Dendritic cell treated with granulocyte-macrophage colony-stimulating factor and Interleukin-4, amounts not matched to agents 40 ng/mL and 50 ng/mL, for 4 days (primary cell): Measurements from ENCODE around the gene SLC52A3.
"Not testable (repeated sequence)": the region's sequence is repeated elsewhere in the genome, so short reads cannot be mapped to it uniquely, and the experiment has no call there.

ENCODE experiments used
- H3K27ac Mint-ChIP-seq: one replicate; pipeline ENCODE4 v1.8.0; 2022; ENCODE audit warnings: mild to moderate bottlenecking, mixed read lengths
- H3K27me3 Mint-ChIP-seq: one replicate; pipeline ENCODE4 v1.8.0; 2022; ENCODE audit warnings: mild to moderate bottlenecking, mixed read lengths
- H3K36me3 Mint-ChIP-seq: one replicate; pipeline ENCODE4 v1.8.0; 2022; ENCODE audit warnings: low read depth, mixed read lengths
- H3K4me1 Mint-ChIP-seq: one replicate; pipeline ENCODE4 v1.8.0; 2022; ENCODE audit warnings: low read depth, mixed read lengths
- H3K4me3 Mint-ChIP-seq: one replicate; pipeline ENCODE4 v1.8.0; 2022; ENCODE audit warnings: mild to moderate bottlenecking, moderate library complexity, mixed read lengths
- H3K9me3 Mint-ChIP-seq: one replicate; pipeline ENCODE4 v1.8.0; 2022; ENCODE audit warnings: mixed read lengths
- intact Hi-C: fragments of 100-400 bp; cut with micrococcal nuclease; formaldehyde crosslinking; loops from one replicate; pipeline ENCODE4 v1.15.0; 2022

Gene SLC52A3

GRCh38 chr20:730005-730404 lies 38.3 kb downstream of the SLC52A3 start:
- Mint-ChIP-seq H3K27me3 (peaks cover 59% of the 10 kb centered on the region), H3K27ac (no peak overlapping the region), H3K36me3 (no peaks in the 10 kb centered on the region), H3K4me1 (peaks cover 6% of the 10 kb centered on the region), H3K4me3 (no peak overlapping the region), H3K9me3 (no peaks in the 10 kb centered on the region)
- intact Hi-C loops, result loop anchor here (10.0 kb wide), 1 partner anchor 375 kb away; no protein-coding TSS in a partner anchor

GRCh38 chr20:728256-728944 lies 39.9 kb downstream of the SLC52A3 start:
- H3K4me1 Mint-ChIP-seq, result peaks cover 18% of the 10 kb centered on the region
- peaks cover 69% of the 10 kb centered on the region for H3K27me3 Mint-ChIP-seq
- intact Hi-C loops, result loop anchor here (1.0 to 5.0 kb wide), 2 partner anchors 51 to 166 kb away; partner anchors contain the start of gene SCRT2
- H3K4me3 Mint-ChIP-seq, result peak overlapping the region; percentile 57
- H3K9me3 Mint-ChIP-seq, result no peaks in the 10 kb centered on the region
- H3K36me3 Mint-ChIP-seq, result peaks cover 2% of the 10 kb centered on the region
- no peak overlapping the region for H3K27ac Mint-ChIP-seq

- no peak overlapping the region for H3K4me3 Mint-ChIP-seq
Observed at GRCh38 chr20:726160-726559, 42.1 kb downstream of the SLC52A3 start.

GRCh38 chr20:725491-725890 lies 42.8 kb downstream of the SLC52A3 start:
- no peaks in the 10 kb centered on the region for H3K9me3 Mint-ChIP-seq

More at GRCh38 chr20:726160-726559, 42.1 kb downstream of the SLC52A3 start:
- intact Hi-C loops, result loop anchor here (5.0 kb wide), 1 partner anchor 49 kb away; the partner anchor contains the start of gene SCRT2
- peaks cover 70% of the 10 kb centered on the region for H3K27me3 Mint-ChIP-seq
- peaks cover 18% of the 10 kb centered on the region for H3K4me1 Mint-ChIP-seq
- peaks cover 8% of the 10 kb centered on the region for H3K36me3 Mint-ChIP-seq
- H3K9me3 Mint-ChIP-seq, result no peaks in the 10 kb centered on the region
- H3K27ac Mint-ChIP-seq, result no peak overlapping the region

GRCh38 chr20:724797-725196 lies 43.5 kb downstream of the SLC52A3 start:
- H3K9me3 Mint-ChIP-seq, H3K36me3 Mint-ChIP-seq, H3K4me3 Mint-ChIP-seq, H3K27ac Mint-ChIP-seq: not testable (repeated sequence)
- Mint-ChIP-seq H3K4me1 (peaks cover 18% of the 10 kb centered on the region), H3K27me3 (peaks cover 58% of the 10 kb centered on the region)
- intact Hi-C loops, result loop anchor here (5.0 kb wide), 1 partner anchor 47 kb away; the partner anchor contains the start of gene SCRT2

More at GRCh38 chr20:725491-725890, 42.8 kb downstream of the SLC52A3 start:
- Mint-ChIP-seq H3K4me3 (no peak overlapping the region), H3K27ac (no peak overlapping the region), H3K27me3 (peaks cover 65% of the 10 kb centered on the region), H3K36me3 (peaks cover 8% of the 10 kb centered on the region), H3K4me1 (peaks cover 18% of the 10 kb centered on the region)
- intact Hi-C loops, result loop anchor here (5.0 kb wide), 1 partner anchor 48 kb away; the partner anchor contains the start of gene SCRT2

- peaks cover 8% of the 10 kb centered on the region for H3K36me3 Mint-ChIP-seq
- intact Hi-C loops, result no loop called here
- H3K4me1 Mint-ChIP-seq, result peaks cover 16% of the 10 kb centered on the region
- H3K27ac Mint-ChIP-seq, result peak overlapping the region; percentile 16
- no peak overlapping the region for H3K4me3 Mint-ChIP-seq
- no peaks in the 10 kb centered on the region for H3K9me3 Mint-ChIP-seq
- H3K27me3 Mint-ChIP-seq, result peaks cover 49% of the 10 kb centered on the region
Observed at GRCh38 chr20:723756-724155, 44.5 kb downstream of the SLC52A3 start.

- intact Hi-C loops, result no loop called here
- peaks cover 8% of the 10 kb centered on the region for H3K36me3 Mint-ChIP-seq
- H3K4me1 Mint-ChIP-seq, result peaks cover 12% of the 10 kb centered on the region
- H3K9me3 Mint-ChIP-seq, result no peaks in the 10 kb centered on the region
- H3K27ac Mint-ChIP-seq, result peak overlapping the region; percentile 16
- H3K4me3 Mint-ChIP-seq, result no peak overlapping the region
- peaks cover 44% of the 10 kb centered on the region for H3K27me3 Mint-ChIP-seq
Observed at GRCh38 chr20:722822-723644, 45.3 kb downstream of the SLC52A3 start.

- Mint-ChIP-seq H3K4me1 (peaks cover 12% of the 10 kb centered on the region), H3K9me3 (no peaks in the 10 kb centered on the region), H3K4me3 (no peak overlapping the region), H3K27ac (no peak overlapping the region), H3K36me3 (peaks cover 17% of the 10 kb centered on the region), H3K27me3 (peaks cover 44% of the 10 kb centered on the region)
- intact Hi-C loops, result no loop called here
Observed at GRCh38 chr20:721876-722275, 46.4 kb downstream of the SLC52A3 start.

GRCh38 chr20:719816-720215 lies 48.5 kb downstream of the SLC52A3 start:
- peaks cover 18% of the 10 kb centered on the region for H3K36me3 Mint-ChIP-seq
- H3K4me3 Mint-ChIP-seq, result no peak overlapping the region
- peaks cover 28% of the 10 kb centered on the region for H3K27me3 Mint-ChIP-seq
- H3K9me3 Mint-ChIP-seq, result no peaks in the 10 kb centered on the region
- H3K27ac Mint-ChIP-seq, result no peak overlapping the region
- intact Hi-C loops, result no loop called here
- H3K4me1 Mint-ChIP-seq, result peaks cover 11% of the 10 kb centered on the region

GRCh38 chr20:719068-719467 lies 49.2 kb downstream of the SLC52A3 start:
- H3K4me1 Mint-ChIP-seq, result peaks cover 4% of the 10 kb centered on the region

GRCh38 chr20:717832-718231 lies 50.5 kb downstream of the SLC52A3 start:
- Mint-ChIP-seq H3K36me3 (peaks cover 17% of the 10 kb centered on the region), H3K4me1 (no peaks in the 10 kb centered on the region), H3K27me3 (peaks cover 15% of the 10 kb centered on the region), H3K9me3 (peaks cover 9% of the 10 kb centered on the region), H3K27ac (no peak overlapping the region), H3K4me3 (no peak overlapping the region)
- intact Hi-C loops, result no loop called here

More at GRCh38 chr20:719068-719467, 49.2 kb downstream of the SLC52A3 start:
- Mint-ChIP-seq H3K27me3 (peaks cover 25% of the 10 kb centered on the region), H3K36me3 (peaks cover 18% of the 10 kb centered on the region), H3K27ac (no peak overlapping the region), H3K4me3 (no peak overlapping the region), H3K9me3 (no peaks in the 10 kb centered on the region)
- intact Hi-C loops, result no loop called here

- no peak overlapping the region for H3K4me3 Mint-ChIP-seq
- peaks cover 16% of the 10 kb centered on the region for H3K27me3 Mint-ChIP-seq
- H3K4me1 Mint-ChIP-seq, result no peaks in the 10 kb centered on the region
- H3K27ac Mint-ChIP-seq, result no peak overlapping the region
- H3K36me3 Mint-ChIP-seq, result peaks cover 17% of the 10 kb centered on the region
- intact Hi-C loops, result no loop called here
- peaks cover 10% of the 10 kb centered on the region for H3K9me3 Mint-ChIP-seq
Observed at GRCh38 chr20:717271-717670, 51.0 kb downstream of the SLC52A3 start.

GRCh38 chr20:714453-714852 lies 53.8 kb downstream of the SLC52A3 start:
- Mint-ChIP-seq H3K27me3 (peaks cover 35% of the 10 kb centered on the region), H3K9me3 (peaks cover 13% of the 10 kb centered on the region)

GRCh38 chr20:711576-711975 lies 56.7 kb downstream of the SLC52A3 start:
- H3K4me1 Mint-ChIP-seq, result no peaks in the 10 kb centered on the region
- peaks cover 18% of the 10 kb centered on the region for H3K36me3 Mint-ChIP-seq
- peaks cover 44% of the 10 kb centered on the region for H3K27me3 Mint-ChIP-seq
- H3K9me3 Mint-ChIP-seq, result peaks cover 24% of the 10 kb centered on the region
- no peak overlapping the region for H3K27ac Mint-ChIP-seq
- H3K4me3 Mint-ChIP-seq, result no peak overlapping the region
- intact Hi-C loops, result no loop called here

More at GRCh38 chr20:714453-714852, 53.8 kb downstream of the SLC52A3 start:
- Mint-ChIP-seq H3K27ac (no peak overlapping the region), H3K4me1 (no peaks in the 10 kb centered on the region), H3K36me3 (peaks cover 19% of the 10 kb centered on the region), H3K4me3 (no peak overlapping the region)
- intact Hi-C loops, result no loop called here
